Natural killer cell (primary cell): ENCODE data around the gene KCNJ2. TPM values are rescaled to one million over a fixed set of nuclear protein-coding genes. Genes with fewer than 3 reads are reported as not detected.

Experiments
- ATAC-seq, 3 donors: fragments of 150-1000 bp in 2 of 3; fragments of 200-7000 bp in 1 of 3; cut with Tn5 transposase; 1 replicate in 1 of 3; 2 replicates in 2 of 3; pipeline ENCODE4 v1.10.0; 2021; ENCODE audit warnings: mild to moderate bottlenecking in 2 of 3, moderate library complexity in 2 of 3
- DNase-seq, 2 donors: peaks; one replicate each; pipeline versions ENCODE4 v3.0.0 to v3.0.0-alpha.2; 2013 to 2021; ENCODE audit warnings: mixed read lengths in 1 of 2
- H3K27ac ChIP-seq: one replicate; pipeline ENCODE4 v1.5.1; 2013; ENCODE audit warnings: mild to moderate bottlenecking, low read length
- H3K27me3 ChIP-seq: one replicate; pipeline ENCODE4 v1.6.1; 2013; ENCODE audit warnings: low read length; ENCODE audit not compliant: control insufficient read depth, insufficient read depth
- H3K36me3 ChIP-seq: one replicate; pipeline ENCODE4 v1.6.1; 2013; ENCODE audit warnings: low read length; ENCODE audit not compliant: control insufficient read depth, insufficient read depth
- H3K4me1 ChIP-seq: one replicate; pipeline ENCODE4 v1.6.1; 2013; ENCODE audit warnings: low read length; ENCODE audit not compliant: control insufficient read depth, insufficient read depth
- H3K4me3 ChIP-seq: one replicate; pipeline ENCODE4 v1.5.1; 2013; ENCODE audit warnings: low read length
- H3K9me3 ChIP-seq: one replicate; pipeline ENCODE4 v1.6.1; 2013; ENCODE audit warnings: low read length; ENCODE audit not compliant: control insufficient read depth, insufficient read depth
- H3K27ac Mint-ChIP-seq, 2 donors: one replicate each; pipeline ENCODE4 v1.8.0; 2022; ENCODE audit warnings: mild to moderate bottlenecking in 2 of 2, mixed read lengths in 2 of 2, moderate library complexity in 1 of 2
- H3K27me3 Mint-ChIP-seq, 2 donors: one replicate each; pipeline ENCODE4 v1.8.0; 2022; ENCODE audit warnings: low read depth in 2 of 2, mixed read lengths in 2 of 2
- H3K36me3 Mint-ChIP-seq: one replicate; pipeline ENCODE4 v1.8.0; 2022; ENCODE audit warnings: mixed read lengths
- H3K4me1 Mint-ChIP-seq, 2 donors: one replicate each; pipeline ENCODE4 v1.8.0; 2022; ENCODE audit warnings: mixed read lengths in 2 of 2
- H3K4me3 Mint-ChIP-seq: one replicate; pipeline ENCODE4 v1.8.0; 2022; ENCODE audit warnings: mild to moderate bottlenecking, moderate library complexity, mixed read lengths
- H3K9me3 Mint-ChIP-seq, 2 donors: one replicate each; pipeline ENCODE4 v1.8.0; 2022; ENCODE audit warnings: mixed read lengths in 2 of 2
- WGBS: methylation state at CpG from one replicate; pipeline ENCODE4 v1.1.7; 2013; ENCODE audit warnings: missing lambda C conversion rate; ENCODE audit not compliant: insufficient coverage; 5-methylcytosine and 5-hydroxymethylcytosine counted together
- intact Hi-C: fragments of 100-400 bp; cut with micrococcal nuclease; formaldehyde crosslinking; loops from one replicate; pipeline ENCODE4 v1.14.2; 2022
- total RNA-seq, 4 donors: library from RNA; stranded (reverse); fragments of 120-200 nt in 1 of 4; gene quantifications; one replicate each; pipeline versions ENCODE4 v1.2.3 to v1.2.4, GENCODE V29; 2013 to 2022
- TF ChIP-seq, protein P1 (sequence below): fragments of 200-600 bp; IDR thresholded peaks from one replicate; pipeline ENCODE4 v1.8.0; 2022; ENCODE audit warnings: antibody characterized with exemption

KCNJ2 gene
- total RNA-seq, 3 donors from 2014 or later (not counting 1 experiment from before 2014, with no cell fraction given) = 0.14 to 2.5 TPM; not detected in 1

DNA sequence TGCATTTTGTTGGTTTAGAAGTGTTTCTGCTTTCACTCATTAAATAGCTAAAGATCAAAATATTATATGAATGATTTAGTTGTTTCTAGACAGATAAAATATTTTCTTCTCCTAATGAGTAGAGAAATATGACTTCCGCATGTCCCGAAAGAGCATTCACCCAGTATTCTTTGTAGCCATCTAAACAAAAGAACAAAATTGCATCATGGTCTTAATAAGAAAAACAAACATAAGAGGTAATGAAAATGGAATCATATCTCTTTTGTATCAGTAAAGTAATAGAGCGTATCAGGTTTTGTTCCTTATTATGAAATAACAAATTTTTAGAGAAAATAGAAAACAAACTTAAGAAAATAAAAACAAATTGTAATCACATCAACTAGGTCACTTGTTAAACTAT, 16.1 kb upstream of the KCNJ2 start:
- DNase-seq (no peak), ATAC-seq (no peak)
- TF ChIP-seq, protein P1, sequence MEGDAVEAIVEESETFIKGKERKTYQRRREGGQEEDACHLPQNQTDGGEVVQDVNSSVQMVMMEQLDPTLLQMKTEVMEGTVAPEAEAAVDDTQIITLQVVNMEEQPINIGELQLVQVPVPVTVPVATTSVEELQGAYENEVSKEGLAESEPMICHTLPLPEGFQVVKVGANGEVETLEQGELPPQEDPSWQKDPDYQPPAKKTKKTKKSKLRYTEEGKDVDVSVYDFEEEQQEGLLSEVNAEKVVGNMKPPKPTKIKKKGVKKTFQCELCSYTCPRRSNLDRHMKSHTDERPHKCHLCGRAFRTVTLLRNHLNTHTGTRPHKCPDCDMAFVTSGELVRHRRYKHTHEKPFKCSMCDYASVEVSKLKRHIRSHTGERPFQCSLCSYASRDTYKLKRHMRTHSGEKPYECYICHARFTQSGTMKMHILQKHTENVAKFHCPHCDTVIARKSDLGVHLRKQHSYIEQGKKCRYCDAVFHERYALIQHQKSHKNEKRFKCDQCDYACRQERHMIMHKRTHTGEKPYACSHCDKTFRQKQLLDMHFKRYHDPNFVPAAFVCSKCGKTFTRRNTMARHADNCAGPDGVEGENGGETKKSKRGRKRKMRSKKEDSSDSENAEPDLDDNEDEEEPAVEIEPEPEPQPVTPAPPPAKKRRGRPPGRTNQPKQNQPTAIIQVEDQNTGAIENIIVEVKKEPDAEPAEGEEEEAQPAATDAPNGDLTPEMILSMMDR = no peak
- Histone ChIP-seq H3K4me3 (no peak overlapping the region), H3K27me3 (no peaks in the 10 kb centered on the region), H3K9me3 (no peaks in the 10 kb centered on the region), H3K27ac (no peak overlapping the region), H3K36me3 (no peaks in the 10 kb centered on the region), H3K4me1 (no peaks in the 10 kb centered on the region)
- no CpG with 5 or more reads among the region's 3 CpGs for WGBS
- no peaks in the 10 kb centered on the region for H3K4me1 Mint-ChIP-seq
- no peaks in the 10 kb centered on the region for H3K9me3 Mint-ChIP-seq
- H3K4me3 Mint-ChIP-seq = no peak overlapping the region
- intact Hi-C loops = no loop called here
- H3K27me3 Mint-ChIP-seq = no peaks in the 10 kb centered on the region
- no peak overlapping the region for H3K27ac Mint-ChIP-seq
- no peaks in the 10 kb centered on the region for H3K36me3 Mint-ChIP-seq

DNA sequence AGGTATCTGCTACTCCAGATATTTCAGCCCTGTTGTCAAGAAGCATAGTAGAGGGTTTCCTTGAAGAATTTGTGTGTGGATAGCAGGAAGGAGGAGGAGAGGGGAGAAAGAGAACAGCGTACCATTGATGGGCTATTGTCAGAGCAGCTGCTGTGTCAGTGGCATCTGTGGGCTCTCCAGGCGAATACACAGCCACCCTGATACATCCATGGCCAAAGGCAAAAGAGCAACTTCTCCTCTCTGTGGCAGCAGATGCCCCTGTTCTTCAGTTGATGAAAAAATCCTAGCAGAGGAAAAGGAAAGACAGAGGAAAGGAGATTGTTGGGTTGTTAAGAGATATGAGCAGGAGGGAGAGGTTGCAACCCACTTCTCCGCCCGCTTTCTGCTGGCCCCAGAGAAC, 12.2 kb upstream of the KCNJ2 start:
- WGBS = 87% methylated on average over 4 of the region's 4 CpGs
- no peaks in the 10 kb centered on the region for H3K4me1 Mint-ChIP-seq

DNA sequence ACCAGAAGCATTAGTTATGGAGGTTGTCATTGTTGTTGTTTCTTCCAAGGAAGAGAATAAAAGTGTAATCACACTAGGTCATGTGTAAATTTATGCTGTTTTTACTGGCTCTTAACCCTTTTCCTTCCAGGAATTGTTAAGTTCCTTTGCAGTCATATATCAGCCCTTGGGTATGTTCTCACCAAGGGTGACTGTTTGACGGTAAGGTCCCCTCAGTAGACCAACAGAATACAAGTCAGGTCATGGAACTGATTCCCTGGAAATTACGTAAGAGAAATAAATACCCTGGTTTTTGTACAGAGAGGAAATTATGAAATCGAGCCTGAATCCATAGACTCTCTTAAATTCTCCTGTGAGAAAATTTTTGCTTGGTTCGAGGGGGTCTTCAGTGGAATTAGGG, 11.2 kb upstream of the KCNJ2 start:
- no peak overlapping the region for H3K4me3 Mint-ChIP-seq
- no peaks in the 10 kb centered on the region for H3K27me3 ChIP-seq
- no peak for ATAC-seq
- H3K4me1 Mint-ChIP-seq = no peaks in the 10 kb centered on the region
- H3K36me3 Mint-ChIP-seq = no peaks in the 10 kb centered on the region
- no peaks in the 10 kb centered on the region for H3K9me3 ChIP-seq
- intact Hi-C loops = no loop called here
- no peak overlapping the region for H3K27ac Mint-ChIP-seq
- H3K36me3 ChIP-seq = no peaks in the 10 kb centered on the region
- H3K27me3 Mint-ChIP-seq = no peaks in the 10 kb centered on the region
- no peaks in the 10 kb centered on the region for H3K9me3 Mint-ChIP-seq
- WGBS = 77% methylated on average over 4 of the region's 4 CpGs
- TF ChIP-seq, protein P1 = no peak
- H3K4me3 ChIP-seq = no peak overlapping the region
- DNase-seq = no peak
- no peaks in the 10 kb centered on the region for H3K4me1 ChIP-seq
- H3K27ac ChIP-seq = no peak overlapping the region

More for the DNA sequence above, 12.2 kb upstream of the KCNJ2 start:
- Histone ChIP-seq H3K27me3 (no peaks in the 10 kb centered on the region), H3K4me3 (no peak overlapping the region), H3K27ac (no peak overlapping the region), H3K9me3 (no peaks in the 10 kb centered on the region), H3K4me1 (no peaks in the 10 kb centered on the region), H3K36me3 (no peaks in the 10 kb centered on the region)
- Mint-ChIP-seq H3K9me3 (no peaks in the 10 kb centered on the region), H3K4me3 (no peak overlapping the region), H3K36me3 (no peaks in the 10 kb centered on the region), H3K27me3 (no peaks in the 10 kb centered on the region), H3K27ac (no peak overlapping the region)
- ATAC-seq (no peak), DNase-seq (no peak)
- TF ChIP-seq, protein P1 = no peak
- intact Hi-C loops = no loop called here

GRCh38 chr17:70158591-70158990, 10.7 kb upstream of the KCNJ2 start:
- DNase-seq (no peak), ATAC-seq (no peak)
- Histone ChIP-seq H3K9me3 (no peaks in the 10 kb centered on the region), H3K4me1 (no peaks in the 10 kb centered on the region), H3K27me3 (no peaks in the 10 kb centered on the region), H3K27ac (no peak overlapping the region), H3K36me3 (no peaks in the 10 kb centered on the region), H3K4me3 (no peak overlapping the region)
- intact Hi-C loops = no loop called here
- no peaks in the 10 kb centered on the region for H3K36me3 Mint-ChIP-seq
- TF ChIP-seq, protein P1 = no peak
- H3K9me3 Mint-ChIP-seq = no peaks in the 10 kb centered on the region
- H3K27ac Mint-ChIP-seq = no peak overlapping the region
- H3K4me1 Mint-ChIP-seq = no peaks in the 10 kb centered on the region
- H3K4me3 Mint-ChIP-seq = no peak overlapping the region
- 87% methylated on average over 6 of the region's 6 CpGs for WGBS
- no peaks in the 10 kb centered on the region for H3K27me3 Mint-ChIP-seq
